Suppressor macrophage treated with lipopolysaccharide for 4 hours (primary cell): ENCODE data around the gene RBM8A.
A peak's percentile ranks its signal among the peaks of the same experiment; 100 is the strongest.

Experiments
- DNase-seq: peaks from one replicate; pipeline ENCODE4 v3.0.0-alpha.2; 2020

RBM8A gene

DNA sequence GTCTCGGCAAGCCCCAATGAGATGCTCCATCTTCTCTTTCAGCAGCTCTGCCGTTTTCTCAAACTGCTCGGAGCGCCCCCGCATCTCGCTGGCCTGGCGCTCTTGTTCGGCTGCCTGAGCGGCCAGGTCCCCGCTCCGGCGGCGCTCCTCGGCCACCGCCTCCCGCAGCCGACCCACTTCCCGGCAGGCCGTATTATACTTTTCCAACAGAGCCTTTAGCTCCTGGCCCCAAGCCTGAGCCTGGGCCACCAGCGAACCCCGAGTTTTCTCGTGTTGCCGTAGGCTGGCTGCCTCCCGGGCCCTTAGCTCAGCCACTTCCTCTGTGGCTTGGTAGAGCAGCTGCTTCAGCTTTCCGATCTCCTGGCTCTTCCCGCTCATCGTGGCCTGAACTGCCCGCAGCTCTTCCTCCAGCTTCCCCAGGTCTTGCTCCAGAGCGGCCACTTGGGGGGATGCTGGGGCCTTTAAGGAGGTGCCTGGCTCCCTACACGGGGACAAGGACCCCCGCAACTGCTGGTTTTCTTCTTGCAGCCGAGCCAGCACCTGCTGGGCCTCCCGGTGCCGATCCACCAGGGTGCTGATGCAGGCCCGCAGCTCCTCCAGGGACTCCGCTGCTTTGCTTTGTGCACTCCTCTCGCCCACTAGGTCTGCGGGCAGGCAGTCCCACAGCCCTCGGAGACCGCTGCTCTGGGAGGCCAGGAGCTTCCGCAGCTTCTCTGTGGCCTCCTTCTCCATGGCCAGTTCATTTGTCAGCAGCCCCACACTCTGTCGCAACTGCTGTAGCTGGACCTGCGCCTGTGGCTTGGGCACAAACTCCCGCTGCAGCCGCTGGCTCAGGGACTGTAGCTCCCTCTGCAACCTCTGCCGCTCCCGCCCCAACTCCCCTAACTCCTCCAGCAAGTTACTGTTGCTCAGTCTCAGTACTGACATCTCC, 55.0 kb downstream of the RBM8A start:
- DNase-seq, result peak; percentile 52
